ENCODE data around the gene C1GALT1. TPM values are rescaled to one million over a fixed set of nuclear protein-coding genes. Genes with fewer than 3 reads are reported as not detected.

The C1GALT1 gene
- total RNA-seq, 1 donor from 2014 or later = 44.2 TPM

- Mint-ChIP-seq H3K36me3 (ENCODE audit: low read depth) (peaks cover 7% of the 10 kb centered on the region), H3K27me3 (no peaks in the 10 kb centered on the region), H3K4me3 (peak overlapping the region; percentile 88), H3K4me1 (peaks cover 55% of the 10 kb centered on the region), H3K27ac (peak overlapping the region; percentile 95), H3K9me3 (peaks cover 11% of the 10 kb centered on the region)
- no peak for DNase-seq
- POLR2A ChIA-PET = interaction anchor here (0.6 to 2.5 kb wide), 3 partner anchors 19 to 101 kb away, joined by 5 to 36 read pairs (median 11); partner anchors contain the start of gene C1GALT1
- CTCF ChIA-PET = interaction anchor here (0.9 to 1.8 kb wide), 4 partner anchors 19 to 54 kb away, joined by 3 to 11 read pairs (median 5); partner anchors contain the start of gene C1GALT1
- intact Hi-C loops (cut with micrococcal nuclease) = loop anchor here (2.0 kb wide), 3 partner anchors 21 to 93 kb away; no protein-coding TSS in a partner anchor
- TF ChIP-seq, protein P1, sequence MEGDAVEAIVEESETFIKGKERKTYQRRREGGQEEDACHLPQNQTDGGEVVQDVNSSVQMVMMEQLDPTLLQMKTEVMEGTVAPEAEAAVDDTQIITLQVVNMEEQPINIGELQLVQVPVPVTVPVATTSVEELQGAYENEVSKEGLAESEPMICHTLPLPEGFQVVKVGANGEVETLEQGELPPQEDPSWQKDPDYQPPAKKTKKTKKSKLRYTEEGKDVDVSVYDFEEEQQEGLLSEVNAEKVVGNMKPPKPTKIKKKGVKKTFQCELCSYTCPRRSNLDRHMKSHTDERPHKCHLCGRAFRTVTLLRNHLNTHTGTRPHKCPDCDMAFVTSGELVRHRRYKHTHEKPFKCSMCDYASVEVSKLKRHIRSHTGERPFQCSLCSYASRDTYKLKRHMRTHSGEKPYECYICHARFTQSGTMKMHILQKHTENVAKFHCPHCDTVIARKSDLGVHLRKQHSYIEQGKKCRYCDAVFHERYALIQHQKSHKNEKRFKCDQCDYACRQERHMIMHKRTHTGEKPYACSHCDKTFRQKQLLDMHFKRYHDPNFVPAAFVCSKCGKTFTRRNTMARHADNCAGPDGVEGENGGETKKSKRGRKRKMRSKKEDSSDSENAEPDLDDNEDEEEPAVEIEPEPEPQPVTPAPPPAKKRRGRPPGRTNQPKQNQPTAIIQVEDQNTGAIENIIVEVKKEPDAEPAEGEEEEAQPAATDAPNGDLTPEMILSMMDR (IDR thresholded peaks at IDR 0.05) = no peak
- no peak for ATAC-seq (ENCODE audit: low read depth)
Observed at GRCh38 chr7:7157887-7158271, 24.5 kb upstream of the C1GALT1 start.

- intact Hi-C loops (cut with micrococcal nuclease) = loop anchor here (1.0 kb wide), 4 partner anchors 23 to 481 kb away; partner anchors contain the start of genes C1GALT1 and UMAD1
Observed at GRCh38 chr7:7159063-7159658, 23.2 kb upstream of the C1GALT1 start.

DNA sequence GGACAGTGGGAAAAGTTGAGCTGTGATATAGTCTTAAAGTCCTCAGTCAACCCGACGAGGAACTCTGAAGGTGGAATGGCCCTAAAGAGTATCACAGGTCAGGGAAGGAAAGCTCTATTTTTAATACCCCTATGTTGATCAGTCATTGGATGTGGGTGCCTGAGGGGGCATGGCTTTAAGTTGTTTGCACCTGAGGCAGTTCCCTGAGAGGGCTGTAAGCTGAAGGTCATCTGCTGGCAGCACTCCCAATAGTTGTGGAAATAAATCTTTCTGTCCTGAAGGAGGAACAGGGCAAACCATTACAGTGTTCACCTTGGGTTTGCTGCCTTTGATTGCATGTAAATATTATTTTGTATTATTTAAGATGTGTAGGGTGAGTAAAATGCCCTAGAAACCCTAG, 17.8 kb upstream of the C1GALT1 start:
- ChIA-PET POLR2A (interaction anchor here (1.0 kb wide), 1 partner anchor 17 kb away, joined by 5 read pairs; the partner anchor contains the start of gene C1GALT1), CTCF (interaction anchor here (1.0 to 1.1 kb wide), 2 partner anchors 11 to 17 kb away, joined by 4 to 5 read pairs; partner anchors contain the start of gene C1GALT1)
- Mint-ChIP-seq H3K4me1 (peaks cover 67% of the 10 kb centered on the region), H3K36me3 (ENCODE audit: low read depth) (peaks cover 50% of the 10 kb centered on the region), H3K27ac (peak overlapping the region; percentile 46), H3K27me3 (no peaks in the 10 kb centered on the region), H3K4me3 (no peak overlapping the region), H3K9me3 (no peaks in the 10 kb centered on the region)
- ATAC-seq (ENCODE audit: low read depth) (no peak), DNase-seq (no peak)
- TF ChIP-seq, protein P1 (IDR thresholded peaks at IDR 0.05) = no peak
- intact Hi-C loops (cut with micrococcal nuclease) = no loop called here

More at GRCh38 chr7:7159063-7159658, 23.2 kb upstream of the C1GALT1 start:
- Mint-ChIP-seq H3K4me1 (peaks cover 66% of the 10 kb centered on the region), H3K36me3 (ENCODE audit: low read depth) (peaks cover 11% of the 10 kb centered on the region), H3K9me3 (peaks cover 6% of the 10 kb centered on the region), H3K27me3 (no peaks in the 10 kb centered on the region), H3K4me3 (peak overlapping the region; percentile 85), H3K27ac (peak overlapping the region; percentile 97)
- ATAC-seq (ENCODE audit: low read depth) = peak; percentile 51
- POLR2A ChIA-PET = interaction anchor here (0.8 to 3.3 kb wide), 4 partner anchors 18 to 410 kb away, joined by 3 to 40 read pairs (median 24); partner anchors contain the start of gene C1GALT1
- TF ChIP-seq, protein P1 (IDR thresholded peaks at IDR 0.05) = no peak
- CTCF ChIA-PET = interaction anchor here (1.1 to 1.3 kb wide), 2 partner anchors 15 to 23 kb away, joined by 5 to 8 read pairs; partner anchors contain the start of gene C1GALT1
- no peak for DNase-seq

DNA sequence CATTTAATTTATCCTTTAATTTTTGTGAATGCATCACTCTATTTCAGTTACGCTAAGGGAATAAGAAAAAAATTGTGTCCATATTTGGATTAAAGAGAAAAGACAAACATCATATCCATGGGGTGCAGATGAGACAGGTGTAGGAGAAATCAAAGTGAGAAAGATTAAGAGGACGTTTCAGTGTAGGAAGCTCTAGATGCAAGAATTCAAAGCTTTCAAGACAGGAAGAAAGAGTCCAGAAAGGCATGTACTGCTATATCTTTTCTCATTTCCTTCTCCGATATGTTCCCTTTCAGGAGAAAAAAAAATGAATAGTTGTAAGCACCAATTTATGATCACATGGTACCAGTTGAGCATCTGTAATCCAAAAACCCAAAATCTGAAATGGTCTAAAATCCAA, 17.0 kb upstream of the C1GALT1 start:
- Mint-ChIP-seq H3K36me3 (ENCODE audit: low read depth) (peaks cover 58% of the 10 kb centered on the region), H3K4me1 (peaks cover 61% of the 10 kb centered on the region), H3K9me3 (peaks cover 2% of the 10 kb centered on the region), H3K4me3 (no peak overlapping the region), H3K27me3 (no peaks in the 10 kb centered on the region), H3K27ac (peak overlapping the region; percentile 61)
- TF ChIP-seq, protein P1 (IDR thresholded peaks at IDR 0.05) = no peak
- DNase-seq = no peak
- no peak for ATAC-seq (ENCODE audit: low read depth)
- POLR2A ChIA-PET = interaction anchor here (0.6 kb wide), 1 partner anchor 15 kb away, joined by 5 read pairs; no protein-coding TSS in a partner anchor
- CTCF ChIA-PET = no interaction called here
- intact Hi-C loops (cut with micrococcal nuclease) = no loop called here

DNA sequence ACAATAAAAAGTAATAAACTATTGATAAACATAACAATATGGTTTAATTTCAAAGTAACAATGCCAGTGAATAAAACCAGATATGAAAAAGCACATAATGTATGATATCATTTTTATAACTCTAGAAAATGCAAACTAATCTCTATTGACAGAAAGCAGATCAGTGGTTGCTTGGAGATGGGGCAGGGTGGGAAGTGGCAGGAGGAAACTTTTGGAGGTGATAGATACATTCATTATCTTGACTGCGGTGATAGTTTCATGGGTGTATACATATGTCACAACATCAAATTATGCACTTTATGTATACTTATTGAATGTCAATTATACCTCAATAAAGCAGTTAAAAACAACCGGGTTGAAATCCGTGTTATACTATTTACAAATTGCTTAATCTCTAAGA, 16.0 kb upstream of the C1GALT1 start:
- no peak overlapping the region for H3K27ac Mint-ChIP-seq
- CTCF ChIA-PET = no interaction called here

More for the DNA sequence above, 16.0 kb upstream of the C1GALT1 start:
- no peaks in the 10 kb centered on the region for H3K27me3 Mint-ChIP-seq
- ATAC-seq (ENCODE audit: low read depth) (no peak), DNase-seq (no peak)
- POLR2A ChIA-PET = no interaction called here
- H3K4me3 Mint-ChIP-seq = no peak overlapping the region
- peaks cover 53% of the 10 kb centered on the region for H3K4me1 Mint-ChIP-seq
- H3K36me3 Mint-ChIP-seq (ENCODE audit: low read depth) = peaks cover 65% of the 10 kb centered on the region
- TF ChIP-seq, protein P1 (IDR thresholded peaks at IDR 0.05) = no peak
- intact Hi-C loops (cut with micrococcal nuclease) = no loop called here
- H3K9me3 Mint-ChIP-seq = peaks cover 3% of the 10 kb centered on the region
